Liver (tissue), 3 donors: ENCODE measurements around the gene GATB.

ENCODE experiments used
- ATF3 ChIP-seq: IDR thresholded peaks from 2 replicates; pipeline ENCODE4 v1.6.1; 2016; ENCODE audit warnings: antibody characterized with exemption
- CTCF ChIP-seq: fragments of 150-350 bp; IDR thresholded peaks from 2 replicates; pipeline ENCODE4 v1.5.1; 2017; ENCODE audit warnings: improper control_type of control experiment, low read depth, low read length; ENCODE audit not compliant: missing input control
- FOXA1 ChIP-seq: IDR thresholded peaks from 2 replicates; pipeline ENCODE4 v1.6.1; 2016; ENCODE audit warnings: antibody characterized with exemption
- GABPA ChIP-seq, 2 donors: IDR thresholded peaks in 1 of 2; conservative IDR thresholded peaks in 1 of 2; 2 replicates each; pipeline ENCODE4 v1.6.1; 2016; ENCODE audit warnings: antibody characterized with exemption in 2 of 2, mild to moderate bottlenecking in 1 of 2, moderate library complexity in 1 of 2
- JUND ChIP-seq, 2 donors: IDR thresholded peaks; 2 replicates each; pipeline ENCODE4 v1.6.1; 2016; ENCODE audit warnings: antibody characterized with exemption in 2 of 2
- MAX ChIP-seq: IDR thresholded peaks from 2 replicates; pipeline ENCODE4 v1.6.1; 2016; ENCODE audit warnings: antibody characterized with exemption
- RAD21 ChIP-seq, 2 donors: IDR thresholded peaks; 2 replicates each; pipeline ENCODE4 v1.6.1; 2016; ENCODE audit warnings: antibody characterized with exemption in 2 of 2, mild to moderate bottlenecking in 2 of 2
- RXRA ChIP-seq, 2 donors: IDR thresholded peaks; 2 replicates each; pipeline ENCODE4 v1.6.1; 2017 to 2018; ENCODE audit warnings: antibody characterized with exemption in 2 of 2, mild to moderate bottlenecking in 1 of 2
- SP1 ChIP-seq: IDR thresholded peaks from 2 replicates; pipeline ENCODE4 v1.6.1; 2018; ENCODE audit warnings: antibody characterized with exemption, mild to moderate bottlenecking
- TAF1 ChIP-seq: conservative IDR thresholded peaks from 2 replicates; pipeline ENCODE4 v1.6.1; 2016; ENCODE audit warnings: antibody characterized with exemption, mild to moderate bottlenecking
- YY1 ChIP-seq: IDR thresholded peaks from 2 replicates; pipeline ENCODE4 v1.6.1; 2016; ENCODE audit warnings: antibody characterized with exemption, mild to moderate bottlenecking
- ZBTB33 ChIP-seq: IDR thresholded peaks from 2 replicates; pipeline ENCODE4 v1.6.1; 2016; ENCODE audit warnings: antibody characterized with exemption
- TF ChIP-seq, protein P1 (sequence below): IDR thresholded peaks from 2 replicates; pipeline ENCODE4 v1.6.1; 2016; ENCODE audit warnings: antibody characterized with exemption, mild to moderate bottlenecking
- donor health status: healthy.
- donor health status: healthy.

DNA sequence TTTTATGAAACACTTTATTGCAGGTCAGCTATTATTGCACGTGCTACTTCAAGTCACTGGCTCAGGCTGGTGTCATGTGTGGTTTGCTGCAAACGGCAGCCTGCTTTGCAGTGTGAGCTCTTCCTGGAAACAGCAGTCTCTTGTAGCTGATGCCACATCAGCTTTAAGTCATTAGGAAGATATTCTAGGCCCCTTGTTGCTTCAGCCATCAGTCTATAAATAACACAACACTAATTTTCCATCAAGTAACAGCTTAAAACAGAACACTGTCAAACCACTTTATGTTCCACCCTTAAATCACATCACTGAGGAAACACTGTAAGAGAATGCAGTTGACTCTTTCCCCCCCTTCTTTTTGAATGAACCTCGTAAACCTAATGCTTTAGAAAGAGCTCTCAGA lies 93.8 kb downstream of the GATB start:
- no peak for TF ChIP-seq MAX
- TF ChIP-seq CTCF, result no peak
- TF ChIP-seq, protein P1, sequence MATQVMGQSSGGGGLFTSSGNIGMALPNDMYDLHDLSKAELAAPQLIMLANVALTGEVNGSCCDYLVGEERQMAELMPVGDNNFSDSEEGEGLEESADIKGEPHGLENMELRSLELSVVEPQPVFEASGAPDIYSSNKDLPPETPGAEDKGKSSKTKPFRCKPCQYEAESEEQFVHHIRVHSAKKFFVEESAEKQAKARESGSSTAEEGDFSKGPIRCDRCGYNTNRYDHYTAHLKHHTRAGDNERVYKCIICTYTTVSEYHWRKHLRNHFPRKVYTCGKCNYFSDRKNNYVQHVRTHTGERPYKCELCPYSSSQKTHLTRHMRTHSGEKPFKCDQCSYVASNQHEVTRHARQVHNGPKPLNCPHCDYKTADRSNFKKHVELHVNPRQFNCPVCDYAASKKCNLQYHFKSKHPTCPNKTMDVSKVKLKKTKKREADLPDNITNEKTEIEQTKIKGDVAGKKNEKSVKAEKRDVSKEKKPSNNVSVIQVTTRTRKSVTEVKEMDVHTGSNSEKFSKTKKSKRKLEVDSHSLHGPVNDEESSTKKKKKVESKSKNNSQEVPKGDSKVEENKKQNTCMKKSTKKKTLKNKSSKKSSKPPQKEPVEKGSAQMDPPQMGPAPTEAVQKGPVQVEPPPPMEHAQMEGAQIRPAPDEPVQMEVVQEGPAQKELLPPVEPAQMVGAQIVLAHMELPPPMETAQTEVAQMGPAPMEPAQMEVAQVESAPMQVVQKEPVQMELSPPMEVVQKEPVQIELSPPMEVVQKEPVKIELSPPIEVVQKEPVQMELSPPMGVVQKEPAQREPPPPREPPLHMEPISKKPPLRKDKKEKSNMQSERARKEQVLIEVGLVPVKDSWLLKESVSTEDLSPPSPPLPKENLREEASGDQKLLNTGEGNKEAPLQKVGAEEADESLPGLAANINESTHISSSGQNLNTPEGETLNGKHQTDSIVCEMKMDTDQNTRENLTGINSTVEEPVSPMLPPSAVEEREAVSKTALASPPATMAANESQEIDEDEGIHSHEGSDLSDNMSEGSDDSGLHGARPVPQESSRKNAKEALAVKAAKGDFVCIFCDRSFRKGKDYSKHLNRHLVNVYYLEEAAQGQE, result no peak
- no peak for TF ChIP-seq TAF1
- no peak for TF ChIP-seq RAD21 (IDR thresholded peaks at IDR 0.05)
- no peak for TF ChIP-seq ZBTB33
- no peak for TF ChIP-seq YY1
- TF ChIP-seq GABPA (IDR thresholded peaks at IDR 0.05 in 1 of 2, conservative IDR thresholded peaks at IDR 0.05 in 1 of 2), result no peak
- TF ChIP-seq SP1, result no peak
- TF ChIP-seq JUND (IDR thresholded peaks at IDR 0.05), result no peak
- TF ChIP-seq RXRA (IDR thresholded peaks at IDR 0.05), result no peak
- no peak for TF ChIP-seq ATF3
- TF ChIP-seq FOXA1, result no peak
